GM21367 (cell line): ENCODE measurements around the gene GIT1.

Experiments
- ATAC-seq: cut with Tn5 transposase; IDR thresholded peaks from one replicate; pipeline ENCODE4 v1.9.1; 2021; ENCODE audit not compliant: unreplicated experiment

The GIT1 gene

DNA sequence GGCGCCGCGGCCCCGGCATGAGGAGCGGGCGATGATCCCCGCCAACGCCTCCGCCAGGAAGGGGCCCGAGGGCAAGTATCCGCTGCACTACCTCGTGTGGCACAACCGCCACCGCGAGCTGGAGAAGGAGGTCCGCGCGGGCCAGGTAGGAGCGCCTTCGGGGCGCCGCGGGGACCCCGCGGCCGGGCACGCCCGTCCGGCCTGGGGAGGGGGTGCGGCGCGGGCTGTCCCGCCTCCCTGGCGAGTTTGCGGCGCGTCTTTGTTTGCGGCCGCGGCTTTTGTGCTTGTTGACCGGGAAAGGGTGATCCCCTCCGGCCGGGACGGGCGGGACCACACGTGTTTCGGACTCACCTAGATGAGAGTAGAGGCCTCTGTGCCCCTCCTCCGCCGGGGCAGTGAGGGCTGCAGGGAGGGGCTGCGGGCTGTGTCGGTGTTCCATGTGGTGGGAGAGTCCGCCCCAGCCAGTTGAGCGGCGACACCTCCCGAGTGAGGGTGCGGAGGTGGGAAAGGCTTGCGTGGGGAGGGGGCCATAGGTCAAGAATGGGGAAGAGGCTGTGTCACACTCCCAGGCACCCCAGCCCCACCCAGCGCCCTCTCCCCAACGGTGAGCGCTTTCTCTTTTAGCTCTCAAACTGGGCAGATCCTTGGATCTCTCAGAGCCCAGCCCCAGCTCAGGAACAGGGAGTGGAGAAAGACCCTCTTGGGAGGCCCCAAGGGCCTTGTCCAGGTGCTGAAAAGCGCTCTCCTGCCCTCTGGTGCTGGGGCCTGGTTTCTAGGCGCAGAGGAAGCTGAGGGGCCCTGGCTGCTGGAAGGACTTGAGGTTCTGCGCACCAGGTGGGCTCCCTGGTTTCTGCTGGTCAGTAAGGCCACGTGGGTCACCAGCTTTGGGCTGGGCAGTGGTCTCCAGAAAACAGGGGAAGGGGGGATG, 4.4 kb upstream of the GIT1 start:
- no peak for ATAC-seq

DNA sequence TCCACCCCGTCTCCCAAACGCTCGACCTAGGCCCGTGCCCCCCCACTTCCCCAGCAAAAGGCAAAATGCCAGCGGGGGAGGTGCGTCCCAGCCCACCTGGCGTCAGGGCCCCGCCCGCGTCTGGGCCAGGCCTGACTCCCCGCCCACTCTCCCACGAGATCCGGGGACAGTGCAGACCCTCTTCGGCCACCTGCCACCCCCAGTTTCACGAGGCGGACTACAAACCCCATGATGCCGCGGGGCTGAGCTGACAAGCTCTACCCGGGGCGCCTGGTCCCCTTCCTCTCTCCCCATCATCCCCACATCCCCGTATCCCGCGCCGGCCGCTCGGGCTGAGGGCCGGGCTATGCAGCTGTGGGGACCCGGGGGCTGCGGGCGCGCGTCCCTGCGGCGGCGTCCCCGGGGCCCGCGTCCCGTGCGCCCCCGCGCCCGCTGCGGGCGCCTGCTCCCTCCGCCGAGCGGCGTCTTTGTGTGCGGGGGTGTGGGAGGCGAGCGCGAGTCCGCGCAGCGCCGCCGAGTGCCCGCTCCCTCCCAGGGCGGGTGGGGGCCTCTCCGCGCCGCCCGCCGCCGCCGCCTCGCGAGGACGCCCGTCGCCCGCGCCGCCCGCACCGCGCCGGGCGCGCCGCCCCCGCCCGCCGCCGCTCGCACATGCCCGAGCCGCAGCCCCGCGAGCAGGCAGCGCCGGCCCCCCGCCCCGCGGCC, 3.6 kb upstream of the GIT1 start, which contains the start of gene ANKRD13B:
TSS of gene ANKRD13B (plus strand) at position 283 of the 702 bp plus-strand sequence. CDS start 490 bp downstream, outside the sequence.
- ATAC-seq: no peak

DNA sequence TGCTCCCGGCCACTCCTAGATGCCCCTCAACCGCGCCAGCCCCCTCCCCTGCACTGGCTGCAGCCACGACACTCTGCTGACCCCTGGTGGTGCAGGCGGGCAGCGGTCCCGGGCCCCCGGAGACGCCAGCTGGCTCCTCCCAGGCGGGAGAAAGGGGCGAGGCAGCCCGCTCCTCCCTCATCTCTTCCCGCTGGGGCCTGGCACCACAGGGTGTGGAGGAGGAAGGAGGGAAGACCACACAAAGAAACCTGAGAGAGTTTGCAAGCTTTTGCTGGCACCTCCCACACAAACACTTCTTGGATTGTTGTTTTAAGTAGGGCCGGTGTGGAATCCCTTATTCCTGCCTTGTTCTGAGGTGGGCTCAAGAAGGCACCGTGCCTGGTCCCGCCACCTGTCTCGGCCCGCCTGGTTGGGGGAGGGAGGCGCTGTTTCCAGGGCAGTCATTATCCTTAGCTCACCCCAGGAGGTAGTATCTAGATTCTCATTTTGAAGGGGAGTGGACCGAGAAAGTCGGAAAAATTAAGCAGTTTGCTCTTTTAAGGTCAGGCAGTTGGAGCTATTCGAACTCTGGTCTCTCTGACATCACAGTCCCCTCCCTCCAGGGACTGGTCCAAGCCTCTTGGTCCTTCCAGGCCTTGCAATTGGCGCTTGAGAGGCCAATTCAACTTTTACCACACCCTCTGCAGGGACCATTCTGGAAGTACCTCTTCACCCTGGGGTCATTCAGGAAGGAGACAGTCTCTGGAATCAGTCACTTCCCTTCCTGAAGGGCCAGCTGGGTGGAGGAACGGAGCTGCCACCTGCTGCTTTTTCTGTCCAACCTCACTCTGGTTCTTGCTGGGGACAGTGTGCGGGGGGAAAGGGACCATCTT, 2.5 kb upstream of the GIT1 start:
- ATAC-seq: no peak

DNA sequence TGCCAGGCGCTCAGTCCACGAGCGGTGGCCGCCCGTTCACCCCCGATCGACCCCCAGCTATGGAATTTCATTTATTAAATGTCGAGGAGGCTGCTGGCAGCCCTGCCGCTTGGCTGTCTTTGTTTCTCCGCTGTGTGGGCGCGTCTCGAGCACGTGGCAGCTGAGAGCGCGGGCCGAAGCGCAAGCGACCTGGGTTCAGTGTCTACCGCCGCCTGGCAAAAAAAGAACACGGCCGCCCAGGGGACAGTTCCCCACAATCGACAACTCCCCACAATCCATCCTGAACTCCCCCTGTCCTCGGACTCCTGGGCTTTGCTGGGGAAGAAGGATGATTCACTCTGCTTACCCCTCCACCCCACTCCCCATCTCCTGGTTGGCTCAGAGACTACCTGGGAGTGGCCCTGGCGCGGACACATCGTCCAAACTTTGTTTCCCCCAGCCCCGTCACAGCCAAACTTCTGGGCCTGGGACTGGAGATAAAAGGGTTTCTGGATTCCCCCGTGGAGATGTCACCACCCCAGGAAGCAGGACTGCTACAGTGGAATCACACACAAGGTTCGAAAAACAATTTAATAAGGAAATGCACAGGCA, 1.8 kb upstream of the GIT1 start:
- no peak for ATAC-seq

DNA sequence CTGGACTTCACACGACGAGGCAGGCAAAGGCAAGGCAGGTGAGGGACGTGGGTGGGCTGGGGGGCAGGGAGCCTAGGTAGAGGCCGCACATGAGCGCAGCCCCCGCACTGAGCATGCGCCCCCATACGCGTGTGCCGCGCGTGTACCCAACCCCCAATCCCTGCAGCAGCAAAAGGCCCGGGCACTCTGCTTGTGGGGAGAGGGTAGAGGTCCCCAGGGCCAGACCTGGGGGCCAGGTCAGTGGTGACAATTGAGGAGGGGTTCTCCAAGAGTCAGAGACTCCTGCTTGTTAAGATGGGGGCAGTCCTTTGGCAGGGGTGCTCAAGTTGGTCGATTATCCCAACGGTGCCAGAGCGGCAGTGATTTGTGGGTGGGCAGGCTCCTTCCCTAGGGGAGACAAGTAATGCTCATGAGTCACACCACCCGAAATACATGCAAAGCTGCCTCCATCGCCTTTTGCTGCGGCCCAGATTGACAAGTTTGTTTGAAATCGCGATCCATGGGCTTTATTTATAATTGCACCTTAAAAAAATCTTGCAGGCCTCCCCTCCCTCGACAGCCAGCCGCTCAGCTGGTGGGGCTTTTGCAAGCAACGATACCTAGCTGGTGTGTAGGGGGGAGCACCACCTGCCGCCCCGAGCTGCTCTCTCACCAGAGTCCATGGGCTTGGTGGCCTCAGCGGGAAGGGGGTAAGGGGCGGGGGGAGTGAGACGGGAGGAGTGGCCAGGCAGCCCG, 1.1 kb upstream of the GIT1 start:
- no peak for ATAC-seq

DNA sequence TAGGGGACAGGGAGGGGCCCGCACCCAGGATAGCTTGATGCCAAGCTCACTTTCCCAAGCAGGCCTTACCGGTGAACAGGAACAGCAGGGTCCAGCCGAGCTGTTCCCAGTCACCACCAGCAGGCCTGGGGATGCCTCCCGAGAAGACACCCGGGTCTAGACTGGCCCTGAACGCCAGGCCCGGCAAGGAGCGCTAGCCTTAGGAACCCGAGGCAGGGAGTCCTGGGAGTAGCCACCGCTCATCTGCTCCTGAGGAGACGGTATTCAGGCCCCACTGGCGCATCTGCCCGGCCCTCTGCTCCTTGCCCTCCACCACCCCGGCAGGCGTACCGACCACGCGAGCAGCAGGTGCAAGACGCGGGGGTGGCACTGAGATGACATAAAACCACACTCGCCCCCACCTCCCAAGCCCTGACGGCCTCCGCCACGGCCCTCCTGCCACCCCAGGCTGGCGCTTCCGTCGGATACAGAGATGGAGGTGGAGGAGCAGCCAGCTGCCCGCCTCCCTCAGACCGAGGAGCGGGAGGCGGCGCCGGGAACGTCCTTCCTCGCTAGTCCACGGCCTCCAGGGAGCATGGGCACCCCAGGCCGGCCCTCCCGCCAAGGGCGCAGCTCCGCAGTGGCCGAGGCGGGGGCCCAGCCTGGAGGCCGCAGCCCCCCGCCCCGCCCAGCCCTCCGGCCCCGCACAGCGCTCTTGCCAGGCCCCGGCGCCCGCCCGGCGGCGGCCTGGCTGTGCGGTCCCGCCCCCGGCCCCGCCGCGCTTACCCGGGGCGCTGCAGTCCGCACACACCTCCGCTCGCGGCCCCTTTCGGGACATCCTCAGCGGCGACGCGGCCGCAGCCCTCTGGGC, 661 bp downstream of the GIT1 start:
- ATAC-seq: peak; percentile 7

DNA sequence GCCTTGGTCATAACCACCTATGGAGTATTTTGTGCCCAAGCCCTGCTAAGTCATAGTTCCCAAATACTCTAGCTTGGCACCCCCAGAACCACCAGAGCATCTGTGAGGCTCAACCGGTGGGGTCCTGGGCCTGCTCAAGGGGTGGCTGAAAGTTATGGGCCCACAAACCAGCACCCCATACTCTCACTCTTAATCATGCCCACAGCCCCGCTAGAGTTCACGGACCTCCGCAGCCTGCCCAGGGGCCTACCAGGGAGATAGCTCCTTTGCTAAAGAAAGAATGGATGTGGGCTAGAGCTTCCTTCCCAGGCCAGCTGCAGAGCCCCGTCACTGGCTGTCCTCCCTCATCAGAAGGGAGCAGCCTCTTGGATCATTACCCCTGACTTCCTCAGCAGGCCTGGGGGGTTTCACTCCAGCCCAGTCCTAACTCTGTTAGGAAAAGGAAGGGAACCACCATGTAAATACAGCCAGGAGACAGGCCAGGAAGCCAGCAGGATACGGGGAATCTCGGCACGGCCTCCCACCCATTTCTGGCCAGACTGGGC, 1.4 kb downstream of the GIT1 start:
- no peak for ATAC-seq

DNA sequence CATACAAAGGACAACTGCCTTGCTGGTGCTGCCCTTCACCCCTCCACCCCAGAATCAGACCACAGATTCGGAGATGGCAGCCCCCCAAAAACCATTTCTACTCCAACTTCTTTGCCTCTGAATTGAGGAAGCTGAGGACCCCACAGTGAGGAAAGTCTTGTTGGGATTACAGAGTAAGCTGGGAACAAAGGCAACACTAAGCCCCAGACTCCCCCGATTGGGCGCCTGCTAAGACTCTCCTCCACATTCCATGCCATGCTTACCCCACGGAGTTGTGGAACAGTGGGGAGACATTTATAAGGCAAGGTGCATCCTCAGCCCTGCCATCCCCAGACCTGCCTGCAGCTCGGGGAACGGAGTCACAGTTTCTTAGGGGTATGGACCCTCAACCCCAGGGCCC, 1.9 kb downstream of the GIT1 start:
- no peak for ATAC-seq

DNA sequence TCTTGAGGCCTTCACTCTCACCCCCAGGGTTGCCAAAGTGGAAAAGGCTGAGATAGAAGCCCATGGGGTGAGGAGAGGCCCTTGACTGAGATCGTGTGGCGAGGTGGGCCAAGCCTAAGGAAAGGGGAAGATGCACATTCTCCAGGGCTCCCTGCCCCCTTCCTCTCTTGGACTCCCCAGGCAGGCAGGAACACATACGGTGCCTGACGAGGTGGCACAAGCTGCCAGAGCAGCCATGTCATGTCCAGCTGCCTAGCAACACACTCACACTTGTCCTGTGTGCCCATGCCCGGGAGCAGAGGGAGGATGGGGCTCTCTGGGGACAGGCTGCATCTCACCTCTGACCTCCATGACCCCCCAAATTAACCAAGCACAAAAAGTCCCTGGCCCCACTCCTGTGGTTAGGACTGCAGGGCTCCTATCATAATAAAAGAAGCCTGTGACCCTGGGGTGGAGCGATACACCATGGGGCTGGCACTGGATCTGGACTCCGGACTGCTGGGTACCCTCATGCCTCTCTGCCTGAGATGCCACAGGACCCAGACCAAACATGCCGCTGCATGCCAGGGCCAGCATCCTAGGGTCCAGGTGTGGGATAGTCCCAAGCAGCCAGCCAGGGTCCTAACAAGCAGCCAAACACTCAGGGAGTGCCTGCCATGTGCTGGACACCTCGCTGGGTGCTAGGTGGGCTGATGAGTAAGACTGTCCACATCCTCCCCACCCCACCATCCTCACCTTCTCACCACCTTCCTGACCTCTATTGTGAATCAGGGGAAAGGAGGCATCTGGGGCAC, 2.6 kb downstream of the GIT1 start:
- ATAC-seq: no peak

DNA sequence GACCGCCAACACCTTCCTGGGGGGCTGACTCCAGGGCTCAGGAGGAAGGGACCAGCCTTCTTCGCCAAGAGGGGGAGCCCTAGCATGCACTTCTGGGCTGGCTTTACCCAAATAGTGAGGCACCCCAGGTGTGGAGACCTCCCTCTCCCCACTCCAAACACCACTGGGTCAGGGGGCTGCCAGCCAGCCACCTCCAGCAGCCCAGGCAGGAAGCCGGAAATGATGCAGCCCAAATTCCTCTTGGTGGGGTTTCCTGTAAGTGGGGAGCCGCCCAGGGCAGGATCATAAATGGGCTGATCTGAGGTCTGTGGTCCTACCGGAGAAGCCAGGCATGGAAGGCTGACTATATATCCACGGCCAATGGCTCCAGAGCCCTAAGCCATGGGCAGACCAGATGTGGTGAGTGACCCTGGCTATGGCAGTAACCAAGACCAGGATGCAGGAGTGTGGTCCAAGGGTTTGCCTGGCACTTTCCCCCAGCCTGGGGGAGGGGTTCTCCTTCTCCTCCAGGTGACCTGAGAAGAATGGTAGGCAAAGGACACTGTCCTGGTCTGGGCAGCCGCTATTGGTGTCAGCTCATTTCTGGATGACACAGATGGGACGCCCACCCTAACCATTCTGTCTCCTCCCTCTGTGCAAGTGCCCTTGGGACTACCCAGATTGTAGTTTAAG, 4.2 kb downstream of the GIT1 start:
- no peak for ATAC-seq

DNA sequence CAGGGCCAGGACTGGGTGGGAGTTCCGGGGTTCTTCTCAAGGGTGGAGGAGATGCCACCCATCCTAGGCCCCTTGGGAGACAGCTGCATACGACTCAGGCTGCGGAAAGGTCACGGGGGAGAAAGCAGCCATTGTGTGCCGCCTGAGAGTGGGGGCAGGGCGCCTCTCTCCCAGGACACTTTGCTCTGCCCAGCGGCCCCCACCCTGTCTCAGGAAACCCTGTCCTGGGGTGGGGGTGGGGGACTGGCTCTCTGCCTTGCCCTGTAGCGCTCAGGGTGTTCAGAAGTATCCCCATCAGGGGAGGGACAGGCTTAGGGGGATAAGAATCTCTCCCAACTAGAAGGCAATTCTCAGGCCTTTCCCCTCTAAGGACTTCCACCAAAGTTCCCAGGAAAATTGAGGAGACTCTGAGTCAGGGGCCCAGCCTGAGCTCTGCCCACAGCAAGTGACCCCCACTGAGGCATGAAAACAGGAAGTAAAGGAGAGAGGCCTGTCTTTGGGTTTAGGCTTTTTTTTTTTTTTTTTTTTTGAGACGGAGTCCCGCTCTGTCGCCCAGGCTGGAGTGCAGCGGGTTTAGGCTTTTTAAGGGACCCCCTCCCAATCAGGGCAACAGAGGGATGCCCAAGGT, 4.9 kb downstream of the GIT1 start:
- no peak for ATAC-seq

DNA sequence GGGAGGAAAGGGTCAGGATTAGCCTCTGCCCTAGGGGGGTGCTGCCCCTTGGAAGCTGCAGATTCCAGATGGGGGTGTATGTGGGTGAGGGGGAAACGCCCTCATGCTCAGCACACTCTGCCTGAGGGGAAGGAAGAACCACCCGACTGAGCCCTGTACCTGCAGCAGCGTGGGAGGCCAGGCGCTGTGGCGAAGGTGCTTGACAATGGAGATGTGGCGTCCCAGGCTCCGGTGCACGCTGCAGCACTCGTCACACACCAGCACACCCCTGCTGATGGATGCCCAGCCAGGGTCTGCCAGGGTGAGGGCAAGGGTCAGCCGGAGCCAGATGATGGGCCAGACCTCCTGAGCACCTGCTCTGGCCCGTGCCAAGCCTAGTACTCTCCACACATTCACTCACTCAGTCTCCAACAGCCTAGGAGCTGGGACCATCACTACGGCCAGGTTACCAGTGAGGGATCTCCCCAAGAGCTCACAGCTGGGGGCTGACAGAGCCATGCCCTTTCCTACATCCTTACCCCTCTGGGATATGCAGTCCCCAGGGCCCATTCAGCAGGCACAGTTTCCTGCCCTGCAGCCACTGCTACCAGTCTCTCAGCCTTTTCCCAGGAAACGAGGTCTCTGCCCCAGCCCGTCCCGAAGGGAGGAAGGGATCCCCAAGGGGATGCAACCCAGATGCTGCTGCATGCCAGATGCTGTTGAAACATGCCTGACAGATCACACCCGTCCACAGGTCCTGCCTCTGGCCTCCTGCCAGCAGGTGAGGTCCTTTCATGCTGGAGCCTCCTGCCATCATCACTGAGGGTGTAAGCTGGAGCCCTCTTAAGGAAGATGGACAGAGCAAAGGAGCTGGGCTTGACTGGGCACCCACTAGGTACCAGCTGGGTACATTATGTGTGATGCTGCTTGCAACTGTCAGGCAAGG, 5.9 kb downstream of the GIT1 start:
- ATAC-seq: no peak

DNA sequence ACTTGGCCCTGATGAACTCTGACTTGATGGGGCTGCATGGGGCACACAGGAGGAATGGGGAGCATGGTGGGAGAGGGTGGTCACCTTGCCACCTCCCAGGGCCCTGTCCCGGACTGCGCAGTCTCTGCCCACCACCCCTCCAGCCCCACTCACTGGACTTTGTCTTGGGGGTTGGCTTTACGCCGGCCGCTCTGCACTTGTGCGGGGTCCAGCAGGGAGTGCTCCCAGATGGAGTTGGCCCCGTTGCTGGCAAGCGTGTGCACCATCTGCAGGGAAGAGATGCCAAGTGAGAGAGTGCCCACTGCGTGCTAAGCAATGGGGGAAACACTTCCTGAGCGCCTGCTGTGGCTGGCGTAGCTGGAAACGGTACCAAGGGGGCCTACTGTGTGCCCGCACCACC, 6.7 kb downstream of the GIT1 start:
- ATAC-seq: no peak

DNA sequence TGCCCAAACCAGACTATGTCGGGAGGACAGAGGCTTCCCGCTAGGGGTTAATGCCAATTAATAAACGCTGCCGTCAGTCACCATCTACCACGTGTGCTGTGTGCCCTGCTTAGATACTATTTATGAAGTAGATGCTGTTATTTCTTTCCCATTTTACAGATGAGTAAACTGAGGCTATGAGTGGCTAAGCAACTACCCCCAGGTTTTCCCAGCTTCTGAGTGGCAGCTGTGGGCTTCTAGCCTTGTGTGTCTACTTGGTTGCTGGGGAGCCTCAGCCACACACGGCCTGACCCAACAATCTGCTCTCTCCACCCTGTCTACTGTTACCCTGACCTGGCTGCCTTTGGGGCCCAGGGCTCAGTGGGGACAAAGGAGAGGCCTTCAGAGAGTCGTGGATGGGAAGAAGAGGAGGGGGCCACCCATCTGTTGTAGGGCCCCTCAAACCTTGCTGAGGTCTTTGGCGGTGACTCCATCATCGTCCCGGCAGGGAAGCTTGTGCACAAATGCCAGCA, 7.1 kb downstream of the GIT1 start:
- no peak for ATAC-seq

DNA sequence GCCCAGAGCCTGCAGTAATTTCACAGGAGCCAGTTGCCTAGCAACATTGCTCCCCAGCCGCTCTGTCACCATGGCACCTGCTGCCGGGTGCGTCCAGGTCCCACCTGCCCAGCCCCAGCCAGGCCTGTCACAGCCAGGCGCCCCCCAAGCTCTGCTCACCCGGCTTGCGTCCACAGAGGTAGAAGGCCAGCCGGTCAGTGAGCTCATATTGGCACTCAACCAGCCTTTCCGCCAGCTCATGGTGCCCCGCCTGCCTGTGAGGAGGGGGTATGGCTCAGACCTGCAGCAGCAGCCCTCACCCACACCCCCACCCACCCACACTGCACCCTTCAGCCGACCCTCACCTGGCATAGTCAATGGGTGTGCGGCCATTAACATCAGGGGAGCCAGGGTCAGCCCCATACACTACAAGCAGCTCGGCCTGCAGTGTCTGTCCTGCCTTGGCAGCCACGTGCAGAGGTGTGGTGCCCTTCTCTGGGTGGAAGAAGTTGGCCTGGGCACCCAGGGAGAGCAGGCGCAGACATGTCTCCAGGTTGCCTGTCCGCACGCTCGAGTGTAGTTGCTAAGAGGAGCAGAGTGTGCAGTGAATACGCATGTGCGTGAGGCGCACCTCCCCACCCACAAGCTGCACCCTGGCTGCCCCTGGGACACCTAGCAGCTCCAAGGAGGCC, 7.7 kb downstream of the GIT1 start:
- no peak for ATAC-seq
